ENCODE measurements around the gene ACTL10. TPM values are rescaled to one million over a fixed set of nuclear protein-coding genes. Genes with fewer than 3 reads are reported as not detected.
"Not testable (repeated sequence)": the region's sequence is repeated elsewhere in the genome, so short reads cannot be mapped to it uniquely, and the experiment has no call there.

ACTL10 gene
- polyA plus RNA-seq, 3 donors: 0.33 to 0.76 (median 0.60) TPM

- DNase-seq (ENCODE audit: extremely low read depth in 1 of 11, low read depth in 9 of 11, low spot score in 4 of 11): not testable (repeated sequence)
Measured at GRCh38 chr20:33646959-33647602, 19.7 kb upstream of the ACTL10 start.

DNA sequence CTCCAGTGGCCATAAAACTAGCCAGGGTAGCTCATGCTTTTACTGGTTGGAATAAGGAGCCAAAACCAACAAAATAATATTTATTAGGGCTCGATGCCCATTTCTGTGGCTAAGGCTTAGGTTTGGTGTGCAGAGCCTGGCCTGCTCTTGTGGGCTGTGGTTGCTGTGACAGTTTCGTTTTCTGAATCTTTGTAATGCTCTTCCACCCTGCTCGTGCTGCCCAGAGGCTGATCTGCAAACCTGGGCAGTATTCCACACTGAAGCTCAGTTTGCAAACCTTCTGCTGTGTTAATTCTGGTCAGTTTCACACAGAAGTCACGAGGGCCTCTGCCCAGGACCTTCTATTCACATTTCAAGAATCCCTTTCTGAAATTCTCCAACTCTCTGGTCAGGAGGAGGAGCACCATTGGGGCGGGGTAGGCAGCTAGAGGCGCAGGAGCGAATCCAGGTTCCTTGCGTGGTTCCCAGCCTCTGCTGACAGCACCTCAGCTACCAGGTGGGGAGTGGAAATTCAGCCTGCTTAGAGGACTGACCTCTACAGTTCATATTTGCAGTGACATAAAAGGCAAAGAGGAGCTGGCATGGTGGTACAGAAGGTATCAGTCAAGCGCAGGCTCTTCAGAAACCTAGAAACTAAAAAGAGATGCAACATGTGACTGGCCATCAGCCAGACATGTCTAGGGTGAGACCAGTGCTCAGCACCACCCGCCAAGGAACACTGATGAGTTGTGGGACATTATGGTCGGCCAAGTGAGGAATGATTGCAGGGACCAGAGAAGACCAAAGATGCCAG is 18.9 kb upstream of the ACTL10 start:
- no peak for DNase-seq (ENCODE audit: extremely low read depth in 1 of 11, low read depth in 9 of 11, low spot score in 4 of 11)

DNA sequence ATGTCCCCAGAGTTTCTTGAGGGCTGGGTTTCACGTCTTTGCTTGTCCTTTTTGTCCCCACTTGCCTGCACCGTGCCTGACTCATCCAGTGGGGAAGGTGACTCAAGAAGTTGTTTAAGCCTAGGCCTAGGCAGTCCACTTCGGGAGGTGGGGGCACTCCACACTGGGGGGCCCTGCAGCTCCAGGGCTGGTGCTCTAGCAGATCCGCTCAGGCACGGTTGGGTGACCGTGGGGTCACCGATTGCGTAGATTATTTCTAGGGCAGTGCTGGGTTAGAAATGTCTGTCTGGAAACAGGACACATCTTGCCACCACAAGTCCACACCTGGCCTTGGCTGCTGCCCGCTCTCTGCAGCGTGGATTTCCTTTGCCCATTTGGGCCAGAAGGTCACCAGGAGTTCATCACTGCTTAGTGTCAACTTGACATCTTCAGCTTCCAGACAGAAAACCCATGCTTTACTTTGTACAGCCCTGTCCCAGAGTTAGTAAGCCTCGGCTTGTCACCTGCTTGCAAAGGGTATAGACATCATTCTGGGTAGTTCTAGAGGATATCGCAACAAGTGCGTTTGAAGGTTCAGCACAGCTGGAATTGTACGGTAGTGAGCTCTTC is 18.2 kb upstream of the ACTL10 start:
- no peak for DNase-seq (ENCODE audit: extremely low read depth in 1 of 11, low read depth in 9 of 11, low spot score in 4 of 11)

DNA sequence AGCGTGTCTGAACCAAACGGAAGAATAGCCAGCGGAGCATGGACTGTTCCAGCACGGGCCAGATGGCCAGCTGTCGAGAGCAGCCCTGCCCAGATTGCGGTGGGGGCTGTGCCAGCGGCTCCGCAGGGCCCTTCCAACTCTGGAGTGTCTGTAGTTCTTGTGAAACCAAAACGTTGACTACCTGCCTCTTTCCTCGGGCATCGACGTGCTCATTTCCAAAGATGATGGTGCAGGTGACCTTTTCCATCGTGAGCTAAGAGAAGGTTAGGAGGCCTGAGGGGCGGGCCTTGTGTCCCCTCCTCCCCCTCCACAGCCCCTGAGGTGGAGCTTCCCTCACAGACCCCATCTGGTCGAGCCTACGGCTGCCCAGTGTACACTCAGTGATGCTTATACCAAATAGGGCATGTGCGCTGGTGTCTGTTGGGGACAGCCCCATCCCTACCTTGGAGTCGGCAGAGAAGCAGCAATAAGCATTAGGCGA is 17.5 kb upstream of the ACTL10 start:
- no peak for DNase-seq (ENCODE audit: extremely low read depth in 1 of 11, low read depth in 9 of 11, low spot score in 4 of 11)

DNA sequence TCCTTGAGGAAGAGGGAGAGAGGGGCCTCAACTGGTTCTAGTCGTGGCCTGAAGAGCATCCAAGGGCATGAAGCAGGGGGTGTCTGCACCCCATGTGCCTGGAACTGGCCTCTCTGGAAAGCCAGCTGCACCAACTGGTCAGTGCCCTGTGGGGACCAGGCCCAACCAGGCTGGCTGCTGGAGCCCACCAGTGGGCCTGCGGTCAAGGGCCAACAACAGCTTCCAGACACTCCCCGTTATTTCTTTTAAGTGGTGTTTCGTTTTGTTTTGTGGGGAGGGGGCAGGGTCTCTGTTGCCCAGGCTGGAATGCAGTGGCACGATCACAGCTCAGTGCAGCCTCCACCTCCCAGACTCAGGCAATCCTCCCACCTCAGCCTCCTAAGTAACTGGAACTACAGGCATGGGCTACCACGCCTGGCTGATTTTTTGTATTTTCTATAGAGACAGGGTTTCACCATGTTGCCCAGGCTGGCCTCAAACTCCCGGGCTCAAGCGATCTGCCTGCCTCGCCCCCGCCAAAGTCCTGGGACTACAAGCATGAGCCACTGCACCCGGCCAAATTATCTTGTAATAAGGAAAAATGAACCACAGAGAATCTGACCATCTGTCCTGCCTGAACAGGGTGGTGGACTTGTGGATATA is 16.5 kb upstream of the ACTL10 start:
- no peak for DNase-seq (ENCODE audit: extremely low read depth in 1 of 11, low read depth in 9 of 11, low spot score in 4 of 11)

GRCh38 chr20:33650753-33651561 is 15.8 kb upstream of the ACTL10 start:
- no peak for DNase-seq (ENCODE audit: extremely low read depth in 1 of 11, low read depth in 9 of 11, low spot score in 4 of 11)

DNA sequence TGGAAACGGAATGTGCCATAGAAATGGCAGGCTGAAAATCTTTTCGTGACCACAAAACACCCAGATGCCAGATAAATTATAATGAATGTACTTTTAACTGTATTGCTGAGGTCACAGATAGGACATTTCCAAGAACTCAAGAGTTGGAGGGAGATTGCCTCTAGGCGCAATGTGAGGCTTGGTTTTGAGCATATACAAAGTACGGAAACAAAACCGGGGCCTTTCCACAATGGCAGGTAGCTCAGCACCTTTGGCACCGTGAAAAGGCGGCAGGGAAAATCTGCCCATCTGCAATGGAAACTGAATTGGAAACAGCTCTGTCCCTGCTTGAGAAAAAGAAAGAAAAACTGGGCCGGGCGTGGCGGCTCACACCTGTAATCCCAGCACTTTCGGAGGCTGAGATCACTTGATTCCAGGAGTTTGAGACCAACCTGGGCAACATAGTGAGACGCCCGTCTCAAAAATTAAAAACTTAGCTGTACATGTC is 15.1 kb upstream of the ACTL10 start:
- no peak for DNase-seq (ENCODE audit: extremely low read depth in 1 of 11, low read depth in 9 of 11, low spot score in 4 of 11)

- DNase-seq (ENCODE audit: extremely low read depth in 1 of 11, low read depth in 9 of 11, low spot score in 4 of 11): peak in 3 of 11 donors; percentile 74 to 82 (median 80)
Measured at GRCh38 chr20:33653218-33653899, 13.4 kb upstream of the ACTL10 start.

- no peak for DNase-seq (ENCODE audit: extremely low read depth in 1 of 11, low read depth in 9 of 11, low spot score in 4 of 11)
Measured at GRCh38 chr20:33653900-33654596, 12.7 kb upstream of the ACTL10 start.

DNA sequence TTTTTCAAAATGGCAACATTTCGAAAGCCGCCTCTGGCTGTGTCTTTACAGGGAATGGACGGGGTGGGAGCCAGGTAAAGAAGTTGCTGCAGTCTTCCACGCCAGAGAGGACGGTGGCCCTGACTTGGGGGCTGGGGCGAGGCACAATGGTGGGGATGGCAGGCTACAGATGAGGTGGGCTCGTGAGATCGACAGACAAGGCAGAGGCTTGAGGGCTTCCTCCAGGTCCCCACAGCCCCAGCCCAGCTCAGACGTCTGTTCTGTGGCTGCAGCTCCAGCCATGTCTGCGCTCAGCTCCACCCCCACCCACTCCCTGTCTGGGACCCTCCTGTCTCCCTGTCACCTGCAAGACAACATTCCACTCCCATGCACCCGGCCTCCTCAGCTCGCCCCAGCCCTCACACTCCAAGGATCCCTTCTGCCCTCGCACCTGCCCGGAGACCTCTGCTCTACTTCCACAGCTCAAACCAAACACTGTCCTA is 12.0 kb upstream of the ACTL10 start:
- DNase-seq (ENCODE audit: extremely low read depth in 1 of 11, low read depth in 9 of 11, low spot score in 4 of 11): no peak

DNA sequence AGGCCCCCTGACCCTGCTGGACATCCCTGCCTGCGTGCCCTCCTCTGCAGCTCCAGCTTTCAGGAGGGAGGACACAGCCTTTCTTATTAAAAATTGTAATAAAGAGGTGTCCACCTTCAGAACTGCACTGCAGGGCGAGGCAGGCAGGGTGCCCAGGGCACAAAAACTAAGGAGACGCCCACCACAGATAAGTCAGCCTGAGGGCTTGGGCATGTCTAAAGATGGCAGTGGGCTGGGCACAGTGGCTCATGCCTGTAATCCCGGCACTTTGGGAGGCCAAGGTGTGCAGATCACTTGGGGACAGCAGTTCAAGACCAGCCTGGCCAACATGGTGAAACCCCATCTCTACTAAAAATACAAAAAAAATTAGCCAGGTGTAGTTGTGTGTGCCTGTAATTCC is 11.6 kb upstream of the ACTL10 start:
- no peak for DNase-seq (ENCODE audit: extremely low read depth in 1 of 11, low read depth in 9 of 11, low spot score in 4 of 11)

DNA sequence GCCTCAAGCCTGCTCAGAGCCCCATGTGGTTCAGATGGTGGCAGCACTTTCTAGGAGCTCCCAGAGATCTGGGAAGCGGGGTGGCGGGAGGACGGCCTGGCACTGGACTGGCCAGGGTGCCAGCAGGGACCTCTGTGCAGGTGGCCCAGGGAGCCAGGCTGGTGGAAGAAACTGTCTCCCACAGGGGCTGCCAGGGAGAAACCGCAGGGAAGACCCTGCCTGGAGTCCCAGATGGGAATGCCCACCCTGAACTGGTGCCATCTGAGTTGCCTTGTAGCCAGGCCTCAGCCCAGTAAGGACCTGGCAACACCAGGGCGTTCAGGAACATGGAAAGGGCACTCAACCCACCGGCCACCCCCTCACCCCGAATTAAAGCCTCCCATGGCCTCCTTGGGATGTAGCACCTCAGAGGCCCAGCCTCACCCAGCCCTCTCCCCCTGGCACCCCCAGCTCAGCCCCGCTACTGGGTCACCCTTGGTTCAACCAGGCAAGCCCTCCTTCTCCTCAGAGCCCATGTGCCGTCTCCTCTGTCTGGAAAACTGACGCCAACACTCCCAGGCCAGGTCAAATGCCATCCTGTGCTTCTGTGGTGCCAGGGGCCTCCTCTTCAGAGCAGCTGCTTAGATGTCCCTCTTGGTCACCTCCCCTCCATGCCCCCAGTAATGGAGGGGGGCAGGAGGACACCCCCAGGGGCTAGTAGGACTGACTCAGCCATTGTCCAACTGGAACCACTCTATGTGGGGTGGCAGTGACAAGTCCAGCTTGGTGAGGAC is 10.5 kb upstream of the ACTL10 start:
- DNase-seq (ENCODE audit: extremely low read depth in 1 of 11, low read depth in 9 of 11, low spot score in 4 of 11): no peak

- no peak for DNase-seq (ENCODE audit: extremely low read depth in 1 of 11, low read depth in 9 of 11, low spot score in 4 of 11)
Measured at GRCh38 chr20:33656783-33657703, 9.7 kb upstream of the ACTL10 start.

DNA sequence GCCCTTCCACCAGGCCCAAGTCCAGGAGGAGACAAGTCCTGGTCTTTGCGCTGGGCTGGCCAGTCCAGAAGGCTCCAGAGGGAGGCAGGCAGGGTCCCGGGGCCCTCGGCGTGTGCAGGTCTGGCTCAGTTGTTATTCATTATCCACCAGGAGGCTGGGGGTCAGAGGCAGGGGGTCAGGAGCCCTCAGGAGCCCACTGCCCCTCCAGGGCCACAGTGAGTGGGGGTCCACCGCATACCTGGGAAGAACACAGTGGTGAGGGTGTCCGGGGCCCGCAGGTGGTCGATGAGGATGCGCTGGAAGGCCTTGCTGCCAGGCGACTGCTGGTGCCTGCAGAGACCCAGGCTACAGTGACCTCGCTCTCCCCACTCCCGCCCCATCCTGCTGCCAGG is 9.0 kb upstream of the ACTL10 start:
- no peak for DNase-seq (ENCODE audit: extremely low read depth in 1 of 11, low read depth in 9 of 11, low spot score in 4 of 11)

- no peak for DNase-seq (ENCODE audit: extremely low read depth in 1 of 11, low read depth in 9 of 11, low spot score in 4 of 11)
Measured at GRCh38 chr20:33658510-33658909, 8.2 kb upstream of the ACTL10 start.

DNA sequence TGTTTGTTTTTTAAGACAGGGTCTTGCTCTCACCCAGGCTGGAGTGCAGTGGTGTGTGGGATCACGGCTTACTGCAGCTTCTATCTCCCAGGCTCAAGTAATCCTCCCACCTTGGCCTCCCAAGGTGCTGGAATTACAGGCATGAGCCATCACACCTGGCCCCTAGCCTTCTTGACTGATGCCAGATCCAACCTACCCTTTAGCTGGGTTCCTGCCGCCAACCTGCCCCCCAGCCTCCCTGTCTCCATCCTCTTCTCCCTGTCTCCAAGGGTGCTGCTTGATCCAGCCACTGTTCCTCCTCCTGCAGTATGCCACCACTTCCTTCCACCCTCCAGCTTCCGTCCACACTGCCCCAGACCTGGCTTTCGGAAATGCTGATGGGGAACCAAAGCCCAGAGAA is 7.8 kb upstream of the ACTL10 start:
- no peak for DNase-seq (ENCODE audit: extremely low read depth in 1 of 11, low read depth in 9 of 11, low spot score in 4 of 11)

All from renal cortex interstitium (tissue), 11 donors.